SK-N-SH (cell line): ENCODE measurements around the gene COBL. TPM values are rescaled to one million over a fixed set of nuclear protein-coding genes. Genes with fewer than 3 reads are reported as not detected.

Source experiments
- CTCF ChIA-PET: fragments of 300-600, 350-600 bp; formaldehyde crosslinking; extraction: SDS; loops from one replicate; lab custom pipeline; 2021; lab: Yijun Ruan, JAX
- POLR2A ChIA-PET: fragments of 350-600 bp; sonication (Branson Sonifier 250); formaldehyde crosslinking; extraction: SDS; loops from one replicate; lab custom pipeline; 2020; ENCODE audit warnings: antibody characterized with exemption, inconsistent platforms; lab: Yijun Ruan, JAX
- DNase-seq: peaks from one replicate; pipeline ENCODE4 v3.0.0; 2012
- H2AFZ ChIP-seq: fragments of 200-600 bp; sonication (generic); 2 replicates; pipeline ENCODE4 v1.8.1; 2016; ENCODE audit warnings: antibody characterized with exemption, mild to moderate bottlenecking, low read depth
- H3F3A ChIP-seq: fragments of 200-600 bp; sonication (generic); replicated peaks from 2 replicates; pipeline ENCODE3; 2016; ENCODE audit warnings: antibody characterized with exemption, mild to moderate bottlenecking; ENCODE audit not compliant: insufficient read depth
- H3K27ac ChIP-seq, 2 experiments: fragments of 200-500 bp in 1 of 2; fragments of 200-600 bp in 1 of 2; sonication (Bioruptor generic) in 1 of 2; sonication (generic), shearing (Covaris generic) in 1 of 2; 2 replicates each; pipeline versions ENCODE4 v1.5.1 to v1.6.1; 2014 to 2016; ENCODE audit warnings: low read depth in 2 of 2, inconsistent platforms in 1 of 2, low read length in 1 of 2, mild to moderate bottlenecking in 1 of 2, mixed read lengths in 1 of 2
- H3K27me3 ChIP-seq: fragments of 200-600 bp; sonication (generic), shearing (Covaris generic); 2 replicates; pipeline ENCODE4 v1.6.1; 2016; ENCODE audit warnings: mixed run types; ENCODE audit not compliant: insufficient read depth
- H3K36me3 ChIP-seq, 2 experiments: fragments of 200-500 bp in 1 of 2; fragments of 200-600 bp in 1 of 2; sonication (Bioruptor generic) in 1 of 2; sonication (generic) in 1 of 2; replicated peaks in 1 of 2; 2 replicates each; pipeline versions ENCODE3 to v1.5.1; 2014 to 2016; ENCODE audit warnings: low read length in 1 of 2, mild to moderate bottlenecking in 1 of 2; ENCODE audit not compliant: insufficient read depth in 2 of 2, control insufficient read depth in 1 of 2
- H3K4me1 ChIP-seq, 2 experiments: fragments of 200-500 bp in 1 of 2; fragments of 200-600 bp in 1 of 2; sonication (Bioruptor generic) in 1 of 2; sonication (generic), shearing (Covaris generic) in 1 of 2; 2 replicates each; pipeline versions ENCODE4 v1.5.1 to v1.6.1; 2014 to 2016; ENCODE audit warnings: low read depth in 1 of 2, low read length in 1 of 2, mixed run types in 1 of 2; ENCODE audit not compliant: insufficient read depth in 2 of 2, control insufficient read depth in 1 of 2
- H3K4me2 ChIP-seq: fragments of 200-600 bp; sonication (generic), shearing (Covaris generic); 2 replicates; pipeline ENCODE4 v1.6.1; 2017; ENCODE audit warnings: mixed run types
- H3K4me3 ChIP-seq, 2 experiments: fragments of 200-500 bp in 1 of 2; fragments of 200-600 bp in 1 of 2; sonication (Bioruptor generic) in 1 of 2; sonication (generic), shearing (Covaris generic) in 1 of 2; 2 replicates each; pipeline versions ENCODE4 v1.5.1 to v1.8.1; 2014 to 2016; ENCODE audit warnings: low read depth in 2 of 2, inconsistent platforms in 1 of 2, low read length in 1 of 2, mild to moderate bottlenecking in 1 of 2, mixed read lengths in 1 of 2, moderate library complexity in 1 of 2
- H3K79me2 ChIP-seq: fragments of 200-600 bp; sonication (generic); 2 replicates; pipeline ENCODE4 v1.8.1; 2017; ENCODE audit warnings: mild to moderate bottlenecking; ENCODE audit not compliant: insufficient read depth
- H3K9ac ChIP-seq: fragments of 200-600 bp; sonication (generic); 2 replicates; pipeline ENCODE4 v1.6.1; 2017; ENCODE audit warnings: mixed run types
- H3K9me2 ChIP-seq: fragments of 200-600 bp; sonication (generic); 2 replicates; pipeline ENCODE4 v1.6.1; 2017; ENCODE audit warnings: mixed run types
- H3K9me3 ChIP-seq: fragments of 200-600 bp; sonication (generic); 2 replicates; pipeline ENCODE4 v1.6.1; 2017; ENCODE audit warnings: mixed run types, mild to moderate bottlenecking, moderate library complexity
- H4K20me1 ChIP-seq: fragments of 200-600 bp; sonication (generic); 2 replicates; pipeline ENCODE4 v1.6.1; 2017; ENCODE audit warnings: mild to moderate bottlenecking, mixed run types; ENCODE audit not compliant: insufficient read depth
- CHD2 ChIP-seq: fragments of 150-350 bp; IDR thresholded peaks from 2 replicates; pipeline ENCODE4 v1.6.1; 2018; ENCODE audit warnings: low read length; ENCODE audit not compliant: partially characterized antibody
- EZH2phosphoT487 ChIP-seq: fragments of 200-600 bp; sonication (generic); IDR thresholded peaks from 2 replicates; pipeline ENCODE4 v1.6.1; 2017; ENCODE audit warnings: low read depth, mixed run types, mild to moderate bottlenecking, antibody characterized with exemption, moderate library complexity, borderline replicate concordance
- MXI1 ChIP-seq: IDR thresholded peaks from 2 replicates; pipeline ENCODE4 v1.6.1; 2012; ENCODE audit warnings: mild to moderate bottlenecking, low read depth, low read length, improper control_type of control experiment
- NFIC ChIP-seq: IDR thresholded peaks from 2 replicates; pipeline ENCODE4 v1.4.0; 2012; ENCODE audit warnings: borderline replicate concordance
- NRF1 ChIP-seq: IDR thresholded peaks from 2 replicates; pipeline ENCODE4 v1.6.1; 2012; ENCODE audit warnings: low read depth, mild to moderate bottlenecking, low read length
- RCOR1 ChIP-seq: fragments of 150-350 bp; IDR thresholded peaks from 2 replicates; pipeline ENCODE4 v1.6.1; 2017; ENCODE audit warnings: antibody characterized with exemption, low read length
- REST ChIP-seq: IDR thresholded peaks from 2 replicates; pipeline ENCODE4 v1.6.1; 2012; ENCODE audit warnings: mild to moderate bottlenecking, low read depth, low read length, moderate library complexity
- RXRA ChIP-seq: IDR thresholded peaks from 2 replicates; pipeline ENCODE4 v1.4.0; 2012; ENCODE audit warnings: low read depth, mild to moderate bottlenecking, borderline replicate concordance
- SMC3 ChIP-seq: IDR thresholded peaks from 2 replicates; pipeline ENCODE4 v1.6.1; 2012; ENCODE audit warnings: low read depth, low read length, improper control_type of control experiment
- ZBTB33 ChIP-seq: IDR thresholded peaks from 2 replicates; pipeline ENCODE4 v1.4.0; 2012; ENCODE audit warnings: low read depth, borderline replicate concordance
- WGBS: methylation state at CpG from one replicate; pipeline ENCODE4 v1.1.6; 2017; ENCODE audit warnings: low lambda C conversion rate; 5-methylcytosine and 5-hydroxymethylcytosine counted together
- polyA plus RNA-seq, 3 experiments: library from polyadenylated mRNA; depleted of rRNA; stranded (reverse); fragments of >200 nt; gene quantifications; 2 replicates each; pipeline ENCODE4 v1.2.3, GENCODE V29; 2012
- TF ChIP-seq, protein P1 (sequence below): IDR thresholded peaks from 2 replicates; pipeline ENCODE4 v1.4.0; 2012; ENCODE audit warnings: low read depth
- TF ChIP-seq, protein P2 (sequence below): fragments of 150-350 bp; IDR thresholded peaks from 2 replicates; pipeline ENCODE4 v1.6.1; 2016; ENCODE audit warnings: mild to moderate bottlenecking, low read depth, low read length

COBL gene
- polyA plus RNA-seq, 1 of the 3 experiments (the other 2 are of a cell fraction): under 0.01 TPM

DNA sequence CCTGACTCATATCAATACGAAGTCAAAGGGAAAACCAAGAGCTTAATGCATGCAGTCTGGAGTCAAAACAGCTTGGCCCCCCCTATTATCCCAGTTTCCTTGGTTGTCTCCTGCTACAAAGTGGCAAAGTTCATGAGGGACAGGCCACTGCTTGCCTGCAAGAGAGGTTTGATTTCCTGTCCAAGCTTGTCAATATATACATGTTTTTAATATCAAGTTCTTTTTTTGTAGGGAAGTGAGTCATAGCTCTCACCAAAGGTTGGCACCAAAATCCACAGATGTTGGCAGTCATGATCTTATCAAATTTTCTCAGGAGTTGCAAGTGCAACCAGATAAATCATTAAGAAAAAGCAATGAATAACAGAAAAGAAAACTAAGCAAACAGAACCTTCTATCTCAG is 176.8 kb downstream of the COBL start (continued):
- TF ChIP-seq REST: no peak
- TF ChIP-seq, protein P1, sequence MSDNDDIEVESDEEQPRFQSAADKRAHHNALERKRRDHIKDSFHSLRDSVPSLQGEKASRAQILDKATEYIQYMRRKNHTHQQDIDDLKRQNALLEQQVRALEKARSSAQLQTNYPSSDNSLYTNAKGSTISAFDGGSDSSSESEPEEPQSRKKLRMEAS: no peak

DNA sequence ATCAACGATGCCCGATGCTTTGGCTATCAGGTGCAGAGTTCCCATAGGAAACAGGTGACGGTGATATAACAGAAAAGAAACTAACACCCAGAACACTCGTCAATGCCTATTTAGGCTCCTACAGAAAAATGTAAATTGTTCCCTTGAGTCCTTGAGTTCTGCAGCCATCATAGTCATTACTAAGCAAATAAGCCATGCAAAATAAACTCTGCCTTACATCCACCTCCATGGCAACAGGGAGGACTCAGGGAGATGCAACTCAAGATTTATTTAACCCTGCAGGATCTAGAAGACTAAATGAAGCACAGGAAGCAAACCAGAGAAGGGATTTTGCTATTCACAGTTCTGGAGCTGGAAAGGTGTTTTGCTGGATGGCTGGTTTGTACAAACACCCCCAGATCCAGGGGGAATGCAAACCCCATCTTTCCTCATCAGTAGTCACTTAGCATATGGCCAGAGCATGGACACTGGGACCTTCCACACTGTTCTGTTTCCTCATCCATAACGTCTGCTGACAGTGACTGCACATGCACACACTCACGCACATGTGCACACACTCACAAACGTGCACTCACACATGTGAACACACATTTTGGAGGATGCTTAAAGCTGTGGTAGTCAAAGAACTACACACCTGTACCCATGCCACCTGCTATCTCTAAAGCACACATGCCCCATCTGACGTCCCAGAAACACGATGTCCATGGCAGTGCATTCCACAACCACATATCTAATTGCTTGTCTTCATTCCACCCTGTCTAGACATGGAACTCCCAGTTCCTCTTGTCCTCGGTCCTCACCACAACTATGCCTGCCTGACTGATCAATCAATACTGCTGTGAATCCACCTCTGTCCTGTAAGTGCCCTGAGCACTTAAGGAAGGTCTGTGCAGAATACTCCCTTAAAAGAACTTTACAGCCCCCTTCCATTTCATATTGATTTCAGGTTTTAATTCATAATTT is 178.2 kb downstream of the COBL start:
- H3K9me2 ChIP-seq: no peaks in the 10 kb centered on the region
- CTCF ChIA-PET: interaction anchor here (4.1 kb wide), 1 partner anchor 24 kb away, joined by 36 read pairs; no protein-coding TSS in a partner anchor

More for the DNA sequence above, 178.2 kb downstream of the COBL start:
- Histone ChIP-seq H3K27me3 (peaks cover 26% of the 10 kb centered on the region), H3K79me2 (no peaks in the 10 kb centered on the region), H3K27ac (no peak overlapping the region), H3K4me2 (no peak overlapping the region), H3K4me1 (no peaks in the 10 kb centered on the region), H2AFZ (no peak overlapping the region), H3K4me3 (no peak overlapping the region), H3K9ac (no peak overlapping the region), H3K36me3 (no peaks in the 10 kb centered on the region), H3K9me3 (no peaks in the 10 kb centered on the region), H3F3A (no peaks in the 10 kb centered on the region), H4K20me1 (no peaks in the 10 kb centered on the region)
- no peak for TF ChIP-seq ZBTB33
- TF ChIP-seq REST: no peak
- no peak for TF ChIP-seq RCOR1
- TF ChIP-seq, protein P1: no peak
- TF ChIP-seq MXI1: no peak
- TF ChIP-seq, protein P2, sequence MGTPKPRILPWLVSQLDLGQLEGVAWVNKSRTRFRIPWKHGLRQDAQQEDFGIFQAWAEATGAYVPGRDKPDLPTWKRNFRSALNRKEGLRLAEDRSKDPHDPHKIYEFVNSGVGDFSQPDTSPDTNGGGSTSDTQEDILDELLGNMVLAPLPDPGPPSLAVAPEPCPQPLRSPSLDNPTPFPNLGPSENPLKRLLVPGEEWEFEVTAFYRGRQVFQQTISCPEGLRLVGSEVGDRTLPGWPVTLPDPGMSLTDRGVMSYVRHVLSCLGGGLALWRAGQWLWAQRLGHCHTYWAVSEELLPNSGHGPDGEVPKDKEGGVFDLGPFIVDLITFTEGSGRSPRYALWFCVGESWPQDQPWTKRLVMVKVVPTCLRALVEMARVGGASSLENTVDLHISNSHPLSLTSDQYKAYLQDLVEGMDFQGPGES: no peak
- no peak for TF ChIP-seq NRF1
- no peak for TF ChIP-seq RXRA
- no peak for TF ChIP-seq SMC3
- TF ChIP-seq NFIC: no peak
- TF ChIP-seq EZH2phosphoT487: no peak
- TF ChIP-seq CHD2: no peak
- POLR2A ChIA-PET: no interaction called here
- DNase-seq: no peak
- 20% methylated on average over 10 of the region's 10 CpGs for WGBS
